Left cardiac atrium (tissue), 4 donors: ENCODE results near the gene POLE2. TPM values are rescaled to one million over a fixed set of nuclear protein-coding genes. Genes with fewer than 3 reads are reported as not detected.
A peak's percentile ranks its signal among the peaks of the same experiment; 100 is the strongest.
"Not testable (repeated sequence)": the region's sequence is repeated elsewhere in the genome, so short reads cannot be mapped to it uniquely, and the experiment has no call there.

Experiments used
- ATAC-seq, 2 donors: fragments of 200-7000 bp; cut with Tn5 transposase; one replicate each; pipeline ENCODE4 v1.9.1; 2020; ENCODE audit warnings: mild to moderate bottlenecking in 2 of 2, moderate library complexity in 2 of 2
- DNase-seq: peaks from one replicate; pipeline ENCODE4 v3.0.0-alpha.2; 2020
- intact Hi-C, 2 donors: fragments of 100-400 bp; cut with DNase I; formaldehyde crosslinking; loops; one replicate each; pipeline versions ENCODE4 v1.14.1 to v1.15.1; 2022 to 2023
- long read RNA-seq: library from polyadenylated mRNA; unstranded; transcript quantifications from one replicate; pipeline ENCODE4 v2.0.0, GENCODE V29; 2021
- total RNA-seq, 2 donors: library from RNA; stranded (reverse); fragmentation: NEBNext Ultra II Directional; extraction: Animal tissue kit (Norgen Biotek cat#: 25700); gene quantifications; one replicate each; pipeline ENCODE4 v1.2.1, GENCODE V29; 2021
- donor health status: DM: no; HTN: yes; CAD: no.
- donor health status: DM: no; HTN: yes; CAD: no; lungs with severe emphysema.
- donor health status: DM: yes; HTN: yes; CAD: no.
- donor health status: Dilated cardiomyopathy.

POLE2 gene
- total RNA-seq, result 1 to 10 TPM; 1.0 to 1.2 TPM
- long read RNA-seq, partial matches to known transcripts, result 0 of 1 reads
- long read RNA-seq, other reads (novel, unspliced or antisense), result 0 of 1 reads

DNA sequence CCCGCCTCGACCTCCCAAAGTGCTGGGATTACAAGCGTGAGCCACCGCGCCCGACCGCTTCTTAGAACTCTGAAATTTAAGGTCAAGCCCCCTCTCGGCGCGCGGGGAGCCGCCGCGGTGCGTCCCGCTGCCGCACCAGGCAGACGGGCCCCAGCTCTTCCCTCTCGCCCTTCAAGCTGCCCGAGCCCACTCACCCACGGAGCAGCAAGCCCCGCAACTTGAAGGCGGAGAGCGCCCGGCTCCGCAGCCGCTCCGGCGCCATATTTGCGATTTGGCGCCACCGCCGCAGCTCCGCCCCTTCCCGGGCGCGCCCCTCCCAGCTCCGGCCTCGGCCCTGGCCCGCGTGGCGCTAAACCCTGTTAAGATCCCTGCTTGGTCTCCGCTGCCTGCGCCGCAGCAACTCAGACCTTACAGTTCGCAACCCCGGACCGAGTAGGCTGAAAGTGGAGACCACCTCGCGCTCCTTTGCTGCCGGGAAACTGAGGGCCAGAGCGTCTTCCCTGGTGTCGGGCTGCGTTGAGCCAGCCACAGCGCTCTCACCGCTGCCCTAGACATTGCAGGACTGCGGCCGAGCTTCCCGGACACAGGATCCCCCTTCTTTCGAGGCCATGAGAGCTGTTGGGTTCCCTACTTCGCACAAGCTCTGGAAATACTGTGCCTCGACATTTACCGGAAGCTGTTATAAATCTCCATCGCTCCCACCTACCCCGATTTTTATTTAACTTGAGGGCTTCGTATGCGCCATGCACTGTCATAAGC lies at the start of gene POLE2:
POLE2 (minus strand) TSS at position 273 of the 759 bp plus-strand sequence; CDS start at position 262, 11 bp downstream.
- ATAC-seq (peak; percentile 84 to 91), DNase-seq (peak; percentile 79)
- intact Hi-C loops, result no loop called here

GRCh38 chr14:49735669-49736068 lies 47.7 kb upstream of the POLE2 start:
- ATAC-seq, intact Hi-C loops, DNase-seq: not testable (repeated sequence)

DNA sequence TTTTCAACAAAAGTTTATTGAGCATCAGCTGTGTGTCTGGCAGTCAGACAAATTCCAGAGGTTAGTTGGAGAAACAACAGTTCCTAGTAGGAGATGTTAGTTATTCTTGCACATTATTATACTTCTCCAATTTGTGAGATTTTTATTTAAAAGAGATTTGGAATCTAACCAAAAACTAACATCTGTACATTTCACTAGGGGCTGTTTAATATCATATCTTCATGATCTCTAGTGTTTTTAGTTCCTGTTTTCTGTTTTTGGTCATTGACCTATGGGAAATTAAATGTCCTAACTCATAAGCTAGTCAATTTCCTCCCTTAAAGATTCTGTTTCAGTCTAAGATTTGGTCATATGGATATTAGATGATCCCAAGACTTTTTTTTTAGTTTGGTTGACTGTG lies 45.8 kb upstream of the POLE2 start:
- intact Hi-C loops, result no loop called here
- ATAC-seq (no peak), DNase-seq (no peak)

- no peak for ATAC-seq
- no peak for DNase-seq
- intact Hi-C loops, result no loop called here
Observed at GRCh38 chr14:49732896-49733295, 44.9 kb upstream of the POLE2 start.

- DNase-seq (no peak), ATAC-seq (no peak)
- intact Hi-C loops, result no loop called here
Observed at GRCh38 chr14:49727171-49727570, 39.2 kb upstream of the POLE2 start.

DNA sequence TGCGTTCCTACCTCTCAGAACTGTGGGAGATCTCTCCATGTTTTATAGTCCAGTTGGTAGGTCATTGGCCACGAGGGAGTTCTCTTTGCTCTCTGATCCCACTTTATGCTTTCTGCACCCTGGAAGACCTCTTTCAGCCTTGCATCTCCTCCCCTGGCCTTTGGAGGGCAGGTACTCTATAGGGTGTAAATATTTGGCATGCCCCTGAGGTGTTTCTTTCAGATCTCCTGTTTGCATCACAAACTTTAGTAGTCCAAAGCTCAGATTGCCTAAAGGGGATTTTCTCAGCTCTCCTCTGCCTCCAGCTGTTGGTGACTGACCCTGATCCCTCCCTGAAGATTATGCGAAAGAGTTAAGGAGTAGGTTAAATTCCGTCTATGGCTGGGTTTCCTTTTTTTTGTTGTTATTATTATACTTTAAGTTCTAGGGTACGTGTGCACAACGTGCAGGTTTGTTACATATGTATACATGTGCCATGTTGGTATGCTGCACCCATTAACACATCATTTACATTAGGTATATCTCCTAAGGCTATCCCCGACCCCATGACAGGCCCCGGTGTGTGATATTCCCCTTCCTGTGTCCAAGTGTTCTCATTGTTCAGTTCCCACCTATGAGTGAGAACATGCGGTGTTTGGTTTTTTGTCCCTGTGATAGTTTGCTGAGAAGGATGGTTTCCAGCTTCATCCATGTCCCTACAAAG lies 33.9 kb upstream of the POLE2 start:
- DNase-seq, intact Hi-C loops, ATAC-seq: not testable (repeated sequence)

DNA sequence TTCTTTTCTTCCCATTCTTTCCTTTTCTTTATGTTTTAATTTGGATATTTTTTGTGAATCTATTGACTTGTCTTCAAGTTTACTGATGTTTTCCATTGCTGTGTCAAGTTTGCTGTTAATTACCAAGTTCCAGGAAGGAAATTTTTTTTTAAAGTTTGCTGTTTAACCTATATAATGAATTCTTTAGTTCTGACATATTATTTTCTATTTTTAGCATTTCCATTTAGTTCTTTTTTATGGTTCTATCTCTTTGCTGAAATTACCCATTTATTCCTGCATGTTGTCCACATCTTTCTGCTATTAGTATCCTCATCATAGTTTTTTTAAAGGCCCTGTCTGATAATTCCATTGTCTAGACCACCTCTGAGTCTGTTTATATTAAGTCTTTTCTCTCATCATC lies 32.7 kb upstream of the POLE2 start:
- intact Hi-C loops, result no loop called here
- ATAC-seq, result no peak

DNA sequence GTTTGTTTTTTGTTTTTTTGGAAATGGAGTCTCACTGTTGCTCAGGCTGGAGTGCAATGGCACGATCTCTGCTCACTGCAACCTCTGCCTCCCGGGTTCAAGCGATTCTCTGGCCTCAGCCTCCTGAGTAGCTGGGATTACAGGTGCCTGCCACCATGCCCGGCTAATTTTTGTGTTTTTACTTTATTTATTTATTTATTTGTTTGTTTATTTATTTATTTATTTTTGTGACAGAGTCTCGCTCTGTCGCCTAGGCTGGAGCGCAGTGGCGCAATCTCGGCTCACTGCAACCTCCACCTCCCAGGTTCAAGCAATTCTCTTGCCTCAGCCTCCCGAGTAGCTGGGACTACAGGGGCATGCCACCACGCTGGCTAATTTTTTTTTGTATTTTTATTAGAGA lies 23.0 kb upstream of the POLE2 start:
- intact Hi-C loops, ATAC-seq, DNase-seq: not testable (repeated sequence)

More for the DNA sequence above, 32.7 kb upstream of the POLE2 start:
- DNase-seq, result no peak

- DNase-seq, ATAC-seq, intact Hi-C loops: not testable (repeated sequence)
Observed at GRCh38 chr14:49704471-49704870, 16.5 kb upstream of the POLE2 start.

DNA sequence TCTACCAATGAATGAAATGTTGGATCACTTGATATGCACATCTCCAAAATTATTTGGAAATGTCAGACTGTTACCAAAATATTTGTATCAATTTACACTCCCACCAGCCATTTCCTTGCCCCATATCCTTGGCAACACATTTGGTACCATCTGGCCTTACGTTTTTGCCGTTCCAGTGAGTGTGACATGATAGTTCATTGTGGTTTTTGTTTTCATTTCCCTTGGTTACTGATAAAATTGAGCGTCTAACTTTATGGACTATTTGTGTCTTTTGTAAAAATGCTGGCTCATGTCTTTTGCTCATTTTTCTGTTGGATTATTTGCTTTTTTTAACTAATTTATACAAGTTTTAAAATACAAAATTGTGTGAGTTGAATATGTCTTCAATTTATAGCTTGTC lies 16.0 kb upstream of the POLE2 start:
- intact Hi-C loops, result no loop called here
- DNase-seq (no peak), ATAC-seq (no peak)

- DNase-seq (no peak), ATAC-seq (no peak)
- intact Hi-C loops, result no loop called here
Observed at GRCh38 chr14:49702725-49703124, 14.7 kb upstream of the POLE2 start.

DNA sequence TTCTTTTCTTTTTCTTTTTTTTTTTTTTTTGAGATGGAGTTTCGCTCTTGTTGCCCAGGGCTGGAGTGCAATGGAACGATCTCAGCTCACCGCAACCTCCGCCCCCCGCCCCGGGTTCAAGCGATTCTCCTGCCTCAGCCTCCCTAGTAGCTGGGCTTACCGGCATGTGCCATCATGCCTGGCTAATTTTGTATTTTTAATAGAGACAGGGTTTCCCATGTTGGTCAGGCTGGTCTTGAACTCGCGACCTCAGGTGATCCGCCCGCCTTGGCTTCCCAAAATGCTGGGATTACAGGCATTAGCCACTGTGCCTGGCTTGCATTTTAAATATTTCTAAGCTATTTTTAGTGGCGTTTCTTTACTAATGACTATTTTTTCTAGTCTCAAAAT lies 5.7 kb upstream of the POLE2 start:
- intact Hi-C loops, result loop anchor here in 1 of 2 donors (10.0 kb wide), 2 partner anchors 59 to 71 kb away; partner anchors contain the start of genes DNAAF2 and KLHDC2
- not testable (repeated sequence) for DNase-seq, ATAC-seq

- ATAC-seq (peak; percentile 95), DNase-seq (peak; percentile 93)
- intact Hi-C loops, result loop anchor here in 1 of 2 donors (10.0 kb wide), 2 partner anchors 58 to 72 kb away; partner anchors contain the start of genes DNAAF2 and KLHDC2
Observed at GRCh38 chr14:49692811-49693734, 5.1 kb upstream of the POLE2 start, which contains the start of gene KLHDC1. Gene KLHDC1, plus strand, starts transcription at chr14:49693120. Its CDS starts 75 bp downstream, at chr14:49693195.

DNA sequence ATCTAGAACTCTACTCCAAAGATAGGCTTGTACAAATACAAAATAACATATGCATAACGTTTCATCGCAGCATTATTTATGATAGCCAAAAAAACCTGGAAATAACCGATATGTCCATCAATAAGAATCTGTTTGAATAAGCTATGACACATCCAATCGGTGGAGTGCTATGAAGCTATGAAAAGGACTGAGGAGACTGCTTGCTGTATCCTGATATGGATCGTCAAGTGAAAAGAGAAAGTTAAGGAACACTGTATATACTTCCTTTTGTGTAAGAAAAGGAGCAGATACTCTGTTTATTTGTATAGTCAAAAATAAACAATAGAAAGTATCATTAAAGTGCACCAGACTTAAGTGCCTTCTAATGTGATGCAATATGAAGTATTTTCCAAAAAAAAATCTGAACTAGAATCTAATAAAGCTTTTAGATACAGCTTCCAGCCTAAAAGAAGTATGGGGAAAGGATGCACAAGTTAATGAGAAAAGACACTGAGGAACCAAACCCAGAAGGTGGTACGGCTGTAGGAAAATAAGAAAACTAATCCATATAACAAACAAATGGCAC lies 4.3 kb upstream of the POLE2 start:
- intact Hi-C loops, result loop anchor here in 1 of 2 donors (10.0 kb wide), 2 partner anchors 57 to 73 kb away; partner anchors contain the start of genes DNAAF2 and KLHDC2
- no peak for ATAC-seq

GRCh38 chr14:49691031-49691430 lies 3.0 kb upstream of the POLE2 start:
- DNase-seq (no peak), ATAC-seq (no peak)
- intact Hi-C loops, result loop anchor here in 1 of 2 donors (10.0 kb wide), 2 partner anchors 56 to 74 kb away; partner anchors contain the start of genes DNAAF2 and KLHDC2

More for the DNA sequence above, 4.3 kb upstream of the POLE2 start:
- no peak for DNase-seq

GRCh38 chr14:49688701-49689030 lies 652 bp upstream of the POLE2 start:
- intact Hi-C loops, result no loop called here
- DNase-seq (no peak), ATAC-seq (no peak)

DNA sequence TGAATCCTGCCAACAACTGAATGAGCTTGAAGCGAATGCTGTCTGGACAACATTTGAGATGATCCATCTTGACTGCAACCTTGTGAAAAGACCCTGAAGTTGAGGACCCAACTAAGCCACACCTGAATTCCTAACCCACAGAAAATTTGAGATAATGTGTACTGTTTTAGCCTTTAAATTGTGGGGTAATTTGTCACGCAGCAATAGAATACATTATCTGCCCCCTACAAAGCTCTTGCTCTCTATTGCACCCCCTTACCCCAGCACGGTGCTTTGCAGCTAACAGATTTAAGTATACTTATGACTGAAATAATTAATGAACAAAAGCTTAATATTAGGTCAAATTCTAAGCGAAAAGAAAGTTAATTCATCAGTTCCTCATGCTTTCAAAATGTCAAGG lies 1.6 kb downstream of the POLE2 start:
- DNase-seq (no peak), ATAC-seq (no peak)
- intact Hi-C loops, result no loop called here

DNA sequence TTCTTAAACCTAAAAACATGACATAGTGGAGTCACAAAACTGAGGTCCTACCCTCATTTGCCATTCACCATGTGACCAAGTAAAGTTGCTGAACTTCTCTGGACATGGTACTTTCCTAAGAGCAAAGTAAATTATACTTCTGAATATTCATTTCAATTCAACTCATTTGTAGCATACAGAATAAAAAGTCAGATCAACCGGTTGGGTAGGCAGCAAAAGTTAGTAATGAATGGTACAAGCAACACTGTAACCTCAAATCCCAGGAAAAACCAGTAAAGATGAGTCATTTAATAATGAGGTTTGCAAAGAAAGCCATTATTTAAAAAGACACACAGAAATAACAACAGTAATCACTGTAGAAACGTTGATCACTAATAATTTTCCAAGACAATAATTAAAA lies 8.7 kb downstream of the POLE2 start:
- no peak for ATAC-seq
- no peak for DNase-seq
- intact Hi-C loops, result no loop called here

DNA sequence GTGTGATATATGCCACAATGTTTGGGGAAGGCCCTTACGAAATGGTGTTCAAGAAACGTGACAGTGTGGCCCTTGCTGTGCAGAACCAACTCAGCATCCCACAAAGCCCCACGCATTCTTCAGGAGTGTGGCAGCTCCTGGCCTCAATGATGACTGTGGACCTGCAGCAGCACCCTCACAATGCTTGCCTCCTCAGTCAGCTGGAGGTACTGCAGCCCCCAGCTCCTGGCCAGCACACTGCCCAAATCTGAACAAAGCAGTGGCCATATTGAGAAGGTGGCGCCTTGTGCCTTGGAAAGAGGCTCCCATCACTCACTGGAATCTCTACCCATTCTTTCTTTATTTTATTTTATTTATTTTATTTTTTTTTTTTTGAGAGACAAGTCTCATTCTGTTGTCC lies 10.4 kb downstream of the POLE2 start:
- DNase-seq (no peak), ATAC-seq (no peak)
- intact Hi-C loops, result no loop called here
